Tibial nerve (tissue), 4 donors: ENCODE measurements around the gene RGS5. TPM values are rescaled to one million over a fixed set of nuclear protein-coding genes. Genes with fewer than 3 reads are reported as not detected.
A peak's percentile ranks its signal among the peaks of the same experiment; 100 is the strongest.

Source experiments
- DNase-seq, 2 donors: peaks; one replicate each; pipeline ENCODE4 v3.0.0-alpha.2; 2019; ENCODE audit warnings: low spot score in 2 of 2
- H3K27ac ChIP-seq, 4 donors: fragments of 200-600 bp; sonication (generic) in 3 of 4; one replicate each; pipeline ENCODE4 v1.5.1; 2017 to 2019; ENCODE audit warnings: mild to moderate bottlenecking in 1 of 4
- H3K27me3 ChIP-seq, 2 donors: fragments of 200-600 bp; sonication (generic) in 1 of 2; one replicate each; pipeline versions ENCODE4 v1.5.1 to v1.6.0; 2017 to 2019
- H3K36me3 ChIP-seq, 3 donors: fragments of 200-600 bp; sonication (generic); one replicate each; pipeline ENCODE4 v1.5.1; 2018 to 2019
- H3K4me1 ChIP-seq, 4 donors: fragments of 200-600 bp; sonication (generic) in 3 of 4; one replicate each; pipeline ENCODE4 v1.5.1; 2017 to 2019
- H3K4me3 ChIP-seq, 4 donors: fragments of 200-600 bp; sonication (generic) in 3 of 4; one replicate each; pipeline ENCODE4 v1.5.1; 2017 to 2019; ENCODE audit warnings: mild to moderate bottlenecking in 1 of 4, moderate library complexity in 1 of 4
- H3K9me3 ChIP-seq, 4 donors: fragments of 200-600 bp; sonication (generic) in 3 of 4; one replicate each; pipeline ENCODE4 v1.5.1; 2017 to 2019
- EP300 ChIP-seq, 2 donors: sonication (generic); formaldehyde crosslinking; IDR thresholded peaks; one replicate each; pipeline ENCODE4 v1.6.1; 2017; ENCODE audit warnings: antibody characterized with exemption in 2 of 2, mild to moderate bottlenecking in 1 of 2
- POLR2A ChIP-seq, 2 donors: fragments of 450-650 bp; IDR thresholded peaks; one replicate each; pipeline ENCODE4 v1.6.1; 2017; ENCODE audit warnings: antibody characterized with exemption in 2 of 2, mild to moderate bottlenecking in 2 of 2, moderate library complexity in 2 of 2
- WGBS, 2 donors: methylation state at CpG; one replicate each; pipeline ENCODE4 v1.1.5; 2018; 5-methylcytosine and 5-hydroxymethylcytosine counted together
- total RNA-seq, 4 donors: library from RNA; depleted of rRNA; stranded (reverse); fragments of >200 nt; gene quantifications; one replicate each; pipeline ENCODE4 v1.1.0, GENCODE V29; 2016
- TF ChIP-seq, protein P1 (sequence below), 5 experiments: fragments of 200-600 bp in 3 of 5; fragments of 450-650 bp in 2 of 5; sonication (generic) in 3 of 5; IDR thresholded peaks; one replicate each; pipeline ENCODE4 v1.5.1; 2016 to 2019; ENCODE audit warnings: antibody characterized with exemption in 5 of 5, mild to moderate bottlenecking in 3 of 5, moderate library complexity in 2 of 5

RGS5 gene
- total RNA-seq, 4 donors from 2014 or later, result 21.3 to 71.0 (median 43.7) TPM

DNA sequence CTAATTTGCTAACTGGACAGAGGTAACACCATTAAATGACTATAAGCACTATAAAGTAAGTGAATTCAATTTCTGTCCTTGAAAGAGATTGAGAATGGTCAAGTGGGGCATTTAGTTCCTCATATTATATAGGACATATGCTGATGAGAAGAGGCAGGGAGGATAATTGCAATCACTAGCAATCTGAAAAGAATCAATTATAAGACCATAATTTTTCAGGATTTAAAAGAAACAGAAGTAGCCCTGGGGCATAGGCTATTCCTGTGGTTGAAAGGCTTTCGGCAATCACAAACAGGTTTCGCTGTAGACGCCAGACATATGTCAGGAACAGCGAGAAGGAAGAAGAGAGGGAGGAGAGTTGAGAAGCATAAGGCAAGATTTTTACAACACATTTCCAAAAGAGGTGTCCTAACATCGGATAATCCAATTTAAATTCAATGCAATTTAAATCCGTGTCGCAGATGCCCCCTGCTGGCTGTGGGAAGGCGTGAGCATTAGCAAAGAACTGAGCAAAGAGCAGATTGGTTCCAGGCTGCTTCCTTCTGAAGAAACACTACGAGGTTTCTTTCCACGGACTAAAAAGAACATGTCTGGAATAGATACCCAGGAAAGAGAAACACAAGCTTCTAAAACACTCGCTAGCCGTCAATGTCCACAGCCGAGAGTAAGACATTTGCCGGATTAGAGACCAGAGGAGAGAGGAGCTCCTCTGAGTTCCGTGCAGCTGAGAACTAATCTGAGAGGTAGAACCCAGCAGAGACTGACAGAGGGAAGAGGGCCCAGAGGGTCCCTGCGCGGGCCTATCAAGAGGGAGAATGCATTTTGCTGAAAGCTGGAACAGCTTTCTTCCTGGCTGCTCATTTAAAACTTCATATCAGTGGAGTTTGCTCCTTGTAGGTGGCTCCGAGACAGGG is 27.9 kb downstream of the RGS5 start:
- Histone ChIP-seq H3K27me3 (no peaks in the 10 kb centered on the region), H3K9me3 (no peaks in the 10 kb centered on the region), H3K4me3 (no peak overlapping the region), H3K27ac (no peak overlapping the region), H3K4me1 (peaks cover 0 to 23% (median 4%) of the 10 kb centered on the region in 4 donors), H3K36me3 (no peaks in the 10 kb centered on the region)
- TF ChIP-seq, protein P1, sequence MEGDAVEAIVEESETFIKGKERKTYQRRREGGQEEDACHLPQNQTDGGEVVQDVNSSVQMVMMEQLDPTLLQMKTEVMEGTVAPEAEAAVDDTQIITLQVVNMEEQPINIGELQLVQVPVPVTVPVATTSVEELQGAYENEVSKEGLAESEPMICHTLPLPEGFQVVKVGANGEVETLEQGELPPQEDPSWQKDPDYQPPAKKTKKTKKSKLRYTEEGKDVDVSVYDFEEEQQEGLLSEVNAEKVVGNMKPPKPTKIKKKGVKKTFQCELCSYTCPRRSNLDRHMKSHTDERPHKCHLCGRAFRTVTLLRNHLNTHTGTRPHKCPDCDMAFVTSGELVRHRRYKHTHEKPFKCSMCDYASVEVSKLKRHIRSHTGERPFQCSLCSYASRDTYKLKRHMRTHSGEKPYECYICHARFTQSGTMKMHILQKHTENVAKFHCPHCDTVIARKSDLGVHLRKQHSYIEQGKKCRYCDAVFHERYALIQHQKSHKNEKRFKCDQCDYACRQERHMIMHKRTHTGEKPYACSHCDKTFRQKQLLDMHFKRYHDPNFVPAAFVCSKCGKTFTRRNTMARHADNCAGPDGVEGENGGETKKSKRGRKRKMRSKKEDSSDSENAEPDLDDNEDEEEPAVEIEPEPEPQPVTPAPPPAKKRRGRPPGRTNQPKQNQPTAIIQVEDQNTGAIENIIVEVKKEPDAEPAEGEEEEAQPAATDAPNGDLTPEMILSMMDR (IDR thresholded peaks at IDR 0.05), result peak; percentile 63 to 74 (median 71)
- TF ChIP-seq POLR2A (IDR thresholded peaks at IDR 0.05), result no peak
- DNase-seq, result peak; percentile 43 to 79
- WGBS, 2 donors, result 34 to 40% methylated on average over 18 of the region's 18 CpGs

DNA sequence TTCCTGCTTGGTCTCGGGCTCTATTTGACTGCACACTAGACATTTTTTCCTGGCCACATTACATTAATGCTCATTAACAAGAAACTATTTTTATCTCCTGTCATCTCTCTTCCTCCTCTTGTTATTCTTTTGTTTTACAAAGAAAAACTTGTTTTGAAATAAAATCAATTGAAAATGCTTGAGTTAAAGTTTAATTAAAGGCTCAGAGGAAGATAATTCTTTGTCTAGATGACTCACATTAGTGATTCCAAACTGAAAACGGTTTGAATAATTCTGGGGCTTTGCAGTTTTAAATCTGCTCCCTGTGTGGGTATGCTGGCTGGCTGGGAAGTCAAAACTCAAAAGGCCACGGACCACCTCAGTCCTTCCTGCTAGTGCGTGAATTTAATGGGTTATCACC is 29.6 kb downstream of the RGS5 start:
- no peaks in the 10 kb centered on the region for H3K9me3 ChIP-seq
- DNase-seq, result no peak
- H3K4me3 ChIP-seq, result no peak overlapping the region
- no peaks in the 10 kb centered on the region for H3K27me3 ChIP-seq
- H3K4me1 ChIP-seq, result peaks cover 0 to 29% (median 6%) of the 10 kb centered on the region in 4 donors
- TF ChIP-seq POLR2A (IDR thresholded peaks at IDR 0.05), result no peak
- TF ChIP-seq, protein P1 (IDR thresholded peaks at IDR 0.05), result no peak
- 33 to 40% methylated on average over 4 of the region's 4 CpGs for WGBS, 2 donors
- no peak overlapping the region for H3K27ac ChIP-seq
- no peaks in the 10 kb centered on the region for H3K36me3 ChIP-seq

DNA sequence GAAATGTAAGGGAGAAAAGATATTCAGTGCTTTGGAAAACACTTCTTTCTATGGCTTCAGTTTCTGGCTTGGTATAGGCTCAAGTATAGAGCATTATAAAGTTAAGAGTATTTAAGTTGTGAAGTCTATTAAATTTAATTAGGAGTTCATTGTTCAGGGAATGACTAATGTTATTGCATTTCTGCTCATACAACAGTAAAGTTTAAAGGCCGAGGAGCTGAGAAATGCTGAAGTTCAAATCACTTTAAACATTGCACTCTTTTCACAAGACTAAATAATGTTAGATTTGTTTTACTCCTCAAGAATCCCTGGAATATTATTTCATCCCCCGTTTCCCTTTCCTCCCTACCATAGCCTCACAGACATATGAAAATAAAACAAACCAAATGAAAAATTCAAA is 30.1 kb downstream of the RGS5 start:
- H3K4me1 ChIP-seq, result peaks cover 0 to 34% (median 9%) of the 10 kb centered on the region in 4 donors
- no peaks in the 10 kb centered on the region for H3K27me3 ChIP-seq
- WGBS, 2 donors, result 27 to 30% methylated on average over 2 of the region's 2 CpGs
- H3K27ac ChIP-seq, result no peak overlapping the region
- H3K36me3 ChIP-seq, result no peaks in the 10 kb centered on the region
- TF ChIP-seq POLR2A (IDR thresholded peaks at IDR 0.05) (no peak), EP300 (IDR thresholded peaks at IDR 0.05) (no peak)
- TF ChIP-seq, protein P1 (IDR thresholded peaks at IDR 0.05), result no peak
- H3K4me3 ChIP-seq, result no peak overlapping the region
- no peaks in the 10 kb centered on the region for H3K9me3 ChIP-seq
- no peak for DNase-seq

DNA sequence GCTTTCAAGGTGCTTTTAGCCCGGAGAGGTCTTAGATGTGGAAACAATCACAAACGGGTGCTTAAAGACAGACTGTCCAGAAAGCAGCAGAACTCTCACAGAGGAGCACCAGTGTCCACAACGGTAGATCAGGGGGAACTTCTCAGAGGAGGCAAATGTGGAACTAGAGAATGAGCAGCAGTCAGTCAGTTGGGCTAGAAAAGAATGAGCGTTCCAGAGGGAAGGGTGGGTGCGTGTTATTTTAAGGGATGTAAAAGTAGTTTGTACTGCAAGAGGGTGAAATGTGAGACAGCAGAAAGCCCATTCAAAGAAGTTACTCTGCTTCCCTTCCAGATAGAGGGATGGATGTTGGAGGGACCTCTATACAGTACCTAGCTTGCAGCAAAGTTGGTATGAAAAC is 30.9 kb downstream of the RGS5 start:
- TF ChIP-seq, protein P1 (IDR thresholded peaks at IDR 0.05), result no peak
- TF ChIP-seq EP300 (IDR thresholded peaks at IDR 0.05), result no peak
- no peak for TF ChIP-seq POLR2A (IDR thresholded peaks at IDR 0.05)
- H3K4me1 ChIP-seq, result peaks cover 0 to 42% (median 9%) of the 10 kb centered on the region in 4 donors

DNA sequence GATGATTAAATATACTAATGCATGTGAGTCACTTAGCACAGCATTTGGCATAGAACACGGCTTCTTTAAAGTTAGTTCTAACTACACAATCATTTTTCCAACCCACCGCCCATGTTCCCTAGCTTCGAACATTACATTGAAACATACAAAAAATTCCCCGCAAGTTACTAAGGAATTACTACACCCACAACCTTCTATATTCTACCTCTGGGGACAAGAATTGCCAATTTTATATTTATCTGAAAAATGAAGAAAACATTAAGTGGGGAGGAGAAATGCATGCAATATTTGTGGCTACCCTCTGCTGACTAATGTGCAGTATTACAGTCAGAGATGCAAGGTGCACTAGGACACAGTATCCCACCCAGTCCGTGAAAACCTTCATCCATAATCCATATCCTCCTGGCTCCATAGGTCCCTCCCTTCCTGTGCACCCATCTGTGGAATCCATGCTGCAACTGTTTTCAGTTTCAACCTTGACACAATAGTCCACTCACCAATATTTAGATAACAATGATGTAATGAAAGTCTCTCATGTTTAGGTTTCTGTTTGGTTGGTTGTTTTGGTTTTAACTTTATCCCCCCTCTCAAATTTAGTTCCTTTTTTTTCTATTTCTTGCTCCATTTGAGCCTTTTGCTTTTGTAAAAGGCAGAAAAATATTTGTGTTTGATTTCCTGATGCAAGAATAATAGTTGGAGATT is 31.6 kb downstream of the RGS5 start:
- 58 to 77% methylated on average over 5 of the region's 5 CpGs for WGBS, 2 donors
- H3K9me3 ChIP-seq, result no peaks in the 10 kb centered on the region
- no peaks in the 10 kb centered on the region for H3K36me3 ChIP-seq
- no peak overlapping the region for H3K4me3 ChIP-seq
- H3K27ac ChIP-seq, result no peak overlapping the region
- H3K4me1 ChIP-seq, result peaks cover 0 to 49% (median 9%) of the 10 kb centered on the region in 4 donors
- H3K27me3 ChIP-seq, result no peaks in the 10 kb centered on the region
- no peak for TF ChIP-seq POLR2A (IDR thresholded peaks at IDR 0.05)
- TF ChIP-seq, protein P1 (IDR thresholded peaks at IDR 0.05), result peak in 4 of 5 experiments; percentile 13 to 25 (median 20)
- no peak for DNase-seq

More for the DNA sequence above, 30.9 kb downstream of the RGS5 start:
- no peak overlapping the region for H3K4me3 ChIP-seq
- WGBS, 2 donors, result 50 to 61% methylated on average over 5 of the region's 5 CpGs
- no peak overlapping the region for H3K27ac ChIP-seq
- H3K36me3 ChIP-seq, result no peaks in the 10 kb centered on the region
- no peaks in the 10 kb centered on the region for H3K9me3 ChIP-seq
- no peaks in the 10 kb centered on the region for H3K27me3 ChIP-seq
- no peak for DNase-seq
